ENCODE measurements around the gene ODC1. TPM values are rescaled to one million over a fixed set of nuclear protein-coding genes. Genes with fewer than 3 reads are reported as not detected.

The ODC1 gene
- total RNA-seq, 1 experiment from 2014 or later = 277 TPM

- no peaks in the 10 kb centered on the region for H3K9me3 ChIP-seq
- Mint-ChIP-seq H3K4me3 (ENCODE audit: unreplicated experiment) (no peak overlapping the region), H3K9me3 (ENCODE audit: unreplicated experiment) (no peaks in the 10 kb centered on the region), H3K27me3 (ENCODE audit: insufficient read depth, unreplicated experiment) (no peaks in the 10 kb centered on the region), H3K4me1 (ENCODE audit: low read depth, unreplicated experiment) (no peaks in the 10 kb centered on the region), H3K27ac (ENCODE audit: unreplicated experiment) (no peak overlapping the region), H3K36me3 (ENCODE audit: insufficient read depth, unreplicated experiment) (no peaks in the 10 kb centered on the region)
- no peak for DNase-seq
- H3K4me1 ChIP-seq = no peaks in the 10 kb centered on the region
- intact Hi-C loops (cut with micrococcal nuclease; ENCODE audit: unreplicated experiment) = no loop called here
- CTCF ChIA-PET = no interaction called here
- TF ChIP-seq, protein P1, sequence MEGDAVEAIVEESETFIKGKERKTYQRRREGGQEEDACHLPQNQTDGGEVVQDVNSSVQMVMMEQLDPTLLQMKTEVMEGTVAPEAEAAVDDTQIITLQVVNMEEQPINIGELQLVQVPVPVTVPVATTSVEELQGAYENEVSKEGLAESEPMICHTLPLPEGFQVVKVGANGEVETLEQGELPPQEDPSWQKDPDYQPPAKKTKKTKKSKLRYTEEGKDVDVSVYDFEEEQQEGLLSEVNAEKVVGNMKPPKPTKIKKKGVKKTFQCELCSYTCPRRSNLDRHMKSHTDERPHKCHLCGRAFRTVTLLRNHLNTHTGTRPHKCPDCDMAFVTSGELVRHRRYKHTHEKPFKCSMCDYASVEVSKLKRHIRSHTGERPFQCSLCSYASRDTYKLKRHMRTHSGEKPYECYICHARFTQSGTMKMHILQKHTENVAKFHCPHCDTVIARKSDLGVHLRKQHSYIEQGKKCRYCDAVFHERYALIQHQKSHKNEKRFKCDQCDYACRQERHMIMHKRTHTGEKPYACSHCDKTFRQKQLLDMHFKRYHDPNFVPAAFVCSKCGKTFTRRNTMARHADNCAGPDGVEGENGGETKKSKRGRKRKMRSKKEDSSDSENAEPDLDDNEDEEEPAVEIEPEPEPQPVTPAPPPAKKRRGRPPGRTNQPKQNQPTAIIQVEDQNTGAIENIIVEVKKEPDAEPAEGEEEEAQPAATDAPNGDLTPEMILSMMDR (IDR thresholded peaks at IDR 0.05; ENCODE audit: insufficient read depth in 1 of 2, low read depth in 1 of 2, low read length in 1 of 2, severe bottlenecking in 1 of 2, unreplicated experiment in 1 of 2) = no peak
- H3K36me3 ChIP-seq (ENCODE audit: control insufficient read depth, insufficient read depth, low read length) = no peaks in the 10 kb centered on the region; the same call in 1 of the 2 replicates
- POLR2A ChIA-PET = no interaction called here
- no TSS peak for BruUV-seq (replicated peaks)
- H3K27me3 ChIP-seq (replicated peaks; ENCODE audit: control insufficient read depth, insufficient read depth, low read length) = no peaks in the 10 kb centered on the region
- no peak overlapping the region for H3K4me3 ChIP-seq (ENCODE audit: low read depth, low read length)
Observed at GRCh38 chr2:10424051-10424450, 24.1 kb downstream of the ODC1 start.

DNA sequence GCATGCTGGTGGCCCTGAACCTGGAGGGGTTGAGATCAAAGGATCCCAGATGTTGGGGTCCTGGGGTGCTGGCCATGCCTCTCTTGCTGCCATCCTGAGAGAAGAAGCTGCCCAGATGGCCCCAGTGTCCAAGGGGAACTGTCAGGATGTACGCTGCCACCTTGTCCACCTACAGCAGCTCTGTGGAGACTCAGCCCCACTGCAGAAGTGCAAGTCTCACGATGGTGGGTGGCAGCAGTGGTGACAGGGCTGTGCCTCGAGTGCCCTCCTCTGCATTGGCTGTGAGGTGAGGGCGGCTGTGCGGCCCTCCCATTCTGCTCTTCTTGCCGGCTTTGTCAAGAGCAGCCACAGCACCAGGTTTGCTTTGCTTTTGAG, 24.7 kb downstream of the ODC1 start:
- H3K36me3 Mint-ChIP-seq (ENCODE audit: insufficient read depth, unreplicated experiment) = no peaks in the 10 kb centered on the region
- H3K9me3 Mint-ChIP-seq (ENCODE audit: unreplicated experiment) = no peaks in the 10 kb centered on the region
- TF ChIP-seq, protein P1 (IDR thresholded peaks at IDR 0.05; ENCODE audit: insufficient read depth in 1 of 2, low read depth in 1 of 2, low read length in 1 of 2, severe bottlenecking in 1 of 2, unreplicated experiment in 1 of 2) = no peak
- ChIA-PET CTCF (no interaction called here), POLR2A (no interaction called here)
- H3K4me3 Mint-ChIP-seq (ENCODE audit: unreplicated experiment) = no peak overlapping the region
- no peaks in the 10 kb centered on the region for H3K4me1 ChIP-seq
- no peak overlapping the region for H3K27ac Mint-ChIP-seq (ENCODE audit: unreplicated experiment)
- intact Hi-C loops (cut with micrococcal nuclease; ENCODE audit: unreplicated experiment) = no loop called here
- BruUV-seq (replicated peaks) = no TSS peak
- H3K27me3 Mint-ChIP-seq (ENCODE audit: insufficient read depth, unreplicated experiment) = no peaks in the 10 kb centered on the region
- no peaks in the 10 kb centered on the region for H3K9me3 ChIP-seq
- no peaks in the 10 kb centered on the region for H3K27me3 ChIP-seq (replicated peaks; ENCODE audit: control insufficient read depth, insufficient read depth, low read length)
- no peaks in the 10 kb centered on the region for H3K4me1 Mint-ChIP-seq (ENCODE audit: low read depth, unreplicated experiment)
- H3K4me3 ChIP-seq (ENCODE audit: low read depth, low read length) = no peak overlapping the region
- H3K36me3 ChIP-seq (ENCODE audit: control insufficient read depth, insufficient read depth, low read length) = no peaks in the 10 kb centered on the region; the same call in 1 of the 2 replicates
- no peak for DNase-seq

- Mint-ChIP-seq H3K27ac (ENCODE audit: unreplicated experiment) (no peak overlapping the region), H3K27me3 (ENCODE audit: insufficient read depth, unreplicated experiment) (no peaks in the 10 kb centered on the region), H3K36me3 (ENCODE audit: insufficient read depth, unreplicated experiment) (no peaks in the 10 kb centered on the region), H3K4me1 (ENCODE audit: low read depth, unreplicated experiment) (peaks cover under 1% of the 10 kb centered on the region), H3K9me3 (ENCODE audit: unreplicated experiment) (no peaks in the 10 kb centered on the region), H3K4me3 (ENCODE audit: unreplicated experiment) (no peak overlapping the region)
- Histone ChIP-seq H3K4me1 (peaks cover 2% of the 10 kb centered on the region; the same call in 1 of the 2 replicates), H3K36me3 (ENCODE audit: control insufficient read depth, insufficient read depth, low read length) (no peaks in the 10 kb centered on the region; the same call in 1 of the 2 replicates), H3K4me3 (ENCODE audit: low read depth, low read length) (no peak overlapping the region), H3K9me3 (no peaks in the 10 kb centered on the region), H3K27me3 (replicated peaks; ENCODE audit: control insufficient read depth, insufficient read depth, low read length) (no peaks in the 10 kb centered on the region)
- BruUV-seq (replicated peaks) = no TSS peak
- intact Hi-C loops (cut with micrococcal nuclease; ENCODE audit: unreplicated experiment) = no loop called here
- TF ChIP-seq, protein P1 (IDR thresholded peaks at IDR 0.05; ENCODE audit: insufficient read depth in 1 of 2, low read depth in 1 of 2, low read length in 1 of 2, severe bottlenecking in 1 of 2, unreplicated experiment in 1 of 2) = no peak
- DNase-seq = no peak
- POLR2A ChIA-PET = no interaction called here
- CTCF ChIA-PET = no interaction called here
Observed at GRCh38 chr2:10422732-10423399, 25.3 kb downstream of the ODC1 start.
